Breast epithelium (tissue), 3 donors: ENCODE measurements around the gene SRSF10.

Experiments used
- POLR2AphosphoS5 ChIP-seq, 3 donors: sonication (generic); formaldehyde crosslinking; IDR thresholded peaks; one replicate each; pipeline ENCODE4 v1.6.1; 2017; ENCODE audit warnings: antibody characterized with exemption in 3 of 3
- TF ChIP-seq, protein P1 (sequence below), 3 donors: fragments of 450-650 bp; IDR thresholded peaks; one replicate each; pipeline ENCODE4 v1.5.1; 2016 to 2017; ENCODE audit warnings: antibody characterized with exemption in 3 of 3, mild to moderate bottlenecking in 3 of 3, moderate library complexity in 3 of 3

DNA sequence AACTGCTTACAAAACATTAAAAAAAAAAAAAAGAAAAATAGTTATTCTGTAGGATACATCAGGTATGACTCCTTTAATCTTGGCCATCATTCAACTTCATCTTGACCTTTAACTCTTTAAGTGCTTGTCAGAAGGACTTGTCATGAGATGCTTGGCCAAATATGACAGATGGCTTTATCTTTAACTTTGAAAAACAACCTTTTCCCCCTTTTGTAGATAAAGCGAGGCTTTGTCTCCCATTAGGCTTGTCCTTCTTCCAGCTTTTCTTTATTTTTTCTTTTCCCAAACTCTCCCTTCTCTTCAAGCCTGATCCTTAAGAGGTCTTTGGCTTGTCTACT, 2.3 kb downstream of the SRSF10 start:
- TF ChIP-seq, protein P1, sequence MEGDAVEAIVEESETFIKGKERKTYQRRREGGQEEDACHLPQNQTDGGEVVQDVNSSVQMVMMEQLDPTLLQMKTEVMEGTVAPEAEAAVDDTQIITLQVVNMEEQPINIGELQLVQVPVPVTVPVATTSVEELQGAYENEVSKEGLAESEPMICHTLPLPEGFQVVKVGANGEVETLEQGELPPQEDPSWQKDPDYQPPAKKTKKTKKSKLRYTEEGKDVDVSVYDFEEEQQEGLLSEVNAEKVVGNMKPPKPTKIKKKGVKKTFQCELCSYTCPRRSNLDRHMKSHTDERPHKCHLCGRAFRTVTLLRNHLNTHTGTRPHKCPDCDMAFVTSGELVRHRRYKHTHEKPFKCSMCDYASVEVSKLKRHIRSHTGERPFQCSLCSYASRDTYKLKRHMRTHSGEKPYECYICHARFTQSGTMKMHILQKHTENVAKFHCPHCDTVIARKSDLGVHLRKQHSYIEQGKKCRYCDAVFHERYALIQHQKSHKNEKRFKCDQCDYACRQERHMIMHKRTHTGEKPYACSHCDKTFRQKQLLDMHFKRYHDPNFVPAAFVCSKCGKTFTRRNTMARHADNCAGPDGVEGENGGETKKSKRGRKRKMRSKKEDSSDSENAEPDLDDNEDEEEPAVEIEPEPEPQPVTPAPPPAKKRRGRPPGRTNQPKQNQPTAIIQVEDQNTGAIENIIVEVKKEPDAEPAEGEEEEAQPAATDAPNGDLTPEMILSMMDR (IDR thresholded peaks at IDR 0.05): no peak
- TF ChIP-seq POLR2AphosphoS5 (IDR thresholded peaks at IDR 0.05): no peak
